ENCODE measurements around the gene FAM3D.

Gene FAM3D

DNA sequence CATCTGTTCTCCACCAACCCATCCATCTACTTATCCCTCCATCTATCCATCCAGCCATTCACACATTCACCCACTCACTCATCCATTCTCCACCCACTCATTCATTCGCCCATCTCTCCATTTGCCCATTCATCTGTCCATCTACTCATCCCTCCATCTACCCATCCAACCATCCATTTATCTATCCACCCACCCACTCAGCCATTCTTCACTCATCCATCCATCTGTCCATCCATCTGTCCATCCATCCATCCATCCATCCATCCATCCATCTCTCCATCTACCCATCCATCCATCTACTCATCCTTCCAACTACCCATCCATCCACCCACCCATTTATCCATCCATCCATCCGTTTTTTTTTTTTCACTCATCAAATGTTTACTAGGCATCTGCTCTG, 13.9 kb downstream of the FAM3D start:
- no peak for DNase-seq

DNA sequence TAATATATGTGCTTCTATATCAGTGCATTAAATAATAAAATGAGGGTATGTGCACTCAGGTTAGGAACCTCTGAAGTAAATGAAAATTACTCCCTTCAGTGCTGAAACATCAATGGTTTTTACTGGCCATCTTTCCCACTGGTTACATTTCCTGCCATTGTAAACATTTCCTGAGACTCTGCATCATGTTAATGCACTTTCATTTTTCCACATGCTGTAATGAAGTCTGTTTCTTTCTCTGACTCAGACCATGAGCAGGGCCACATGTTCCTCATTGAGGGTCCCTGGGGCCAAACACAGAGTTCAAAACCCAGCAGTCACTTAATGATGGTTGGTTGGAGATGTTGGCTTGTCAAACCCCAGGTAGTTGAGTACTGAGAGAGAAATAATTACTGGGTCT, 15.3 kb downstream of the FAM3D start:
- no peak for DNase-seq

DNA sequence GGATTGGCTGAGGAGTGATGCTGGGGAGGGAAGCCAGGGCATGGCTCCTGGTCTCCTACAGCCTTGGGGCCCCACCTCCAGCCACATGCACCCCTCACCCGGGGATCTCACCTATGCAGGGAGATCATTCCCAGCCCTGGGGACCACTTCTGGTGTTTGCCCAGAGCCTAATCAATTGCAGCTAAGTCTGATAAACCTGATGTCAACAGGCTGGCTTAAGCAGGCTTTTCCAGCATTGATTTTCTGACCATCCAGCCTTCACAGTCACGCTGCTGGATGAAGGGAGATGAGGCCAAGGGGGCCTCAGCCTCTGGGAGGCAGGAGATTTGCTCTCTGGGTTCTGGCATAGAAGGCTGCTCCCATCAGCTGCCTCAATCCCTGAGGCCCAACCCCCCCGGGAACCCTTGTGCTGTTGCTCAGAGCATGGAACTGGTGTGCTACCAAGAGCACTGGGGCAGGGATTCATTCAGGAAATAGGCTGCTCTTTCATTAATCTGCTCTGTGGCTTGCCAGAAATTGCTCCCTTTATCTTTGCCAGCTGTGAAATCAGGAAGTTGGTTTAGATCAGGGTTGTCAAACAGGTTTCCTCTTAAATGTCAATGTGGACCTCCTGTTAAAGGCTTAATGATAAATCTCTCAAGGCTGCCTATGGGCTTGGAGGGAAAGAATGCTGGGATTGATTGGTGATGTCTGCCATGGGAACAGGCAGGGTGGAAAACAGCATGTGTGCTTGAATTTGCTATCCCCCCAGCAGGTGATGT, 19.0 kb downstream of the FAM3D start:
- no peak for DNase-seq

DNA sequence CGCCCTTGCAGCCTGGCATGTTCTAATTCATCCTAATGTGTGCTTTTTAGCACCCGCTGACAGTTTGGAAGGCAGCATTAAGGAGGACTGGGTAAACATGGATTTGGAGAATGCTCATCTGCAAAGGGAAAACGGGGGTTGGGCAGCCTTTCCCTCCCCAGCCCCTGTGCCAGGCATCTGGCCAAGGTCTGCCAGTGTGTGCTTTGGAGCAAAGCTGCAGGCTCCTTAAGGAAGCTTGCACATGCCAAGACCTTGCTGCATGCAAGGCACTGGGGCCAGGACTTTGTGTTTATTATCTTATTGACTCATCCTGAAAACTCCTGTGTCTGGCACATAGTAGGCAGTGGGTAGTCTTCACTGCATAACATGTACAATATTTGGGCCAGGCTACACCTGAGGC, 20.1 kb downstream of the FAM3D start:
- DNase-seq, result no peak

DNA sequence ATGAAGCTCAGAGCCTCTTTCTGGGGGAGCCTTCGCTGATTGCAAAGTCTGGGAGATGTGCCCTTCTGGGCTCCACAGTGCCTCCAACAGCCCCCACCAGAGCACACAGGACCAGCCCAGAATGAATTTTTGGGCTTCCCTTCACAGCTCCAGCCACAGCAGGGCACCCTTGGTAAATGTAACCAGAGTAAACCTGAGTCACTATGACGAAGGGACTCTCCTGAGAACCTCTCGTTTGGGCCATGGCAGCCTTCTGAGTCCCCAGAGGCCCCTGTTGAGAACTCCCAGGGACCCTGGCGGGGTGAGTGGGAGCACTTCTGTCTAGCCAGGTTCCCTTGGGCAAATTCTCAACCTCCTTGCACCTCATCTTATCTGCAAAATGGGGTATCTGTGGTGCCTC, 20.8 kb downstream of the FAM3D start:
- DNase-seq, result no peak

DNA sequence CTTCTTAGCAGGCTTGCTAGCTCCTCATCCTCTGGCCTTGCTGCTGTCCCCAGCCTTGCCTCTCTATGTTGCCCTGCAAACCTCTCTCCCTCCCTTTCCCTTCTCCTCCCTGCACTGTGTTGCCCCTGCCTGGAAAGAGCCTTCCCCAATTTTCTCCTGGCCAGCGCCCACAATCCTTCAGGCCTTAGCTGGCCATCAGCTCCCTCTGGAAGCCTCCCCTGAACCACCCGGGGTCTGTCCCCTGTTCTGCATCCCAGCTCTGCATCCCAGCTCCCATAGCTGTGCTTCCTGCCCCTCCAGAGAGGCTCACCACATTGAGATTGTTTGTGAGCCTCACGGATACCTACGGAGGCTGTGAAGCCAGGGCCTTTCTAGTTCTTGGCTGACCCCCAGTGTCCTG, 23.7 kb downstream of the FAM3D start:
- DNase-seq, result no peak

DNA sequence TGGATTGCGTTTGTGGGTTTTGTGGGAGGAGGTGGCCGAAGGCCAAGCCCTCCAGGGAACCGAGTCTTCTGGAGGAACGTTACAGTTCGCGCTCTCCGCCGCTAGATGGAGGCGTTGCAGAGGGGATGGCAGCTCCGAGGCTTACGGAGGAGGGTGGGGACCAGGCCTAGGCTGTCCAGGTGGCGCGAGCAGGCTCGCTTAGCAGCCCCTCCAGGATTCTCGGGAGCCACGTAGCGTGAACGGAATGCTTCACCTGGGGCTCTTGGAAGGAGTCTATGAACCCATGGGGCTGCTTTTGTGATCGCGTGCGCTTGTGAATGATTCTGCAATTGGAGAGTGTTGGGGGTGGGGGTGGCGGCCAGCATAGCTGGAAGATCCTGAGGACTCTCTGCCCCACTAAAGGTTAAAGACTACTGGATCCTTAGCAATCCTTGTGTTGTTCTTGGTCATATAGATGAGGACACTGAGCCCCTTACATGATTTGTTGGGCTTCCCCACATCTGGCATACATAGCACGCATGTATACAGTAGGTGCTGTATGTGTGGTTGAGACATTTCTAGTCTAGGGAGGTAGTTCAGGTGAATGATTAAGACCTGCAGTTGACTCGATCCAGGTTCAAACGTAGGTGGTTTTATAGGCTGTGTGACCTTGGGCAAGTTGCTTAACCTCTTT, 25.7 kb downstream of the FAM3D start:
- DNase-seq, result peak; percentile 41

DNA sequence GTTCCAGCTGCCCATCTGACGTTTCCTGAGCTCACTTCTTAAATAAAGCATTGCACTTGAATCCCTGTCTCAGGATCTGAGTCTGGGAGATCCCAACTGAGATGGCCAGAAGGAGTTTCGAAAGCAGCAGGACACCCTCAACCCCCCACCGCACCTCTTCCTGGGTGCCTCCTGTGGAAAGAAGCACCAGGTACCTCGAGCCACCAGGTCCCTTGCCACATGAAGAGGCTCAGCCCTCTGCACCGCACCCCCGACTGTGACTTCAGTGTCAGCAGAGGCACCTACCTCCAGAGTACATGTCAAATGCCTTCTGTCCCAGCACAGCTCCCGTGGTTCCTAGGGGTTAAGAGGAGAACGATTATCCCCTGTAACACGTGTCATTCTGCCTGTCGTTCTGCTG, 26.7 kb downstream of the FAM3D start:
- DNase-seq, result no peak

DNA sequence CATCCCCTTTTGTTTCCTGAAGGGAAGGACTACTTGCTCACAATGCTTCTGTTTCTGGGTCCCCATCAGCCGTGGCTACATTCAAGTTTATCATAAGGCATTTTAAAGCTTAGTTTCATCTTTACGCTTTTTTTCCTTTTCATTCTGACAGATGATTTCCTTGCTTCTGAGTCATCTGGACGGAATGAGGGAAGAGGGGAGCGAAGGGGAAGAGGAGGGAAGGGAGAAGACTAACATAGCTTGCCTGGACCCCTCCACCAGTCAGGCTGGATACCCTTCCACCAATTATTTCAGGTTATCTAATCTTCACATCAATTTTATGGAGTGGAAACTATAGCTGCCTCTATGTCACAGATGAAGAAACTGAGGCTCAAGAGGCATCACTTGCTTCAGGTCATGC, 27.6 kb downstream of the FAM3D start:
- DNase-seq, result no peak

DNA sequence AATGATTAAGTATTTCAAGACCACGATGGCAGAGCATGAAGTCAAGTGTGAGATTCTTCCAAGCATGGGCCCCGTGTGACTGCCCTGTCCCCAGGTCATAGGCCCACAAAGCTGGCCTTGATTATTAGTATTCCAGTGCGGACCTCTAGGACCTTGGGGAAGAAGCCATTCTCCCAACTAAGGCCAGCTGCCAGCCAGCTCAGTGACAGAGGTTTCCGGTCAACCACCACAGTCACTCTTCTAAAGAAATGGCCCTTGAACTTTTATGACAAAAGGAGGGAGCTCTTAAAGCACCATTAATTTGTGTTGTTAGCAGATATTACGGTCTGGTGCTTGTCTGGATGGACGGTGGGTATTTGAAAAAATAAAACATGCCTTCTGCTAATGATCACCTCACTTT, 28.0 kb downstream of the FAM3D start:
- DNase-seq, result no peak

DNA sequence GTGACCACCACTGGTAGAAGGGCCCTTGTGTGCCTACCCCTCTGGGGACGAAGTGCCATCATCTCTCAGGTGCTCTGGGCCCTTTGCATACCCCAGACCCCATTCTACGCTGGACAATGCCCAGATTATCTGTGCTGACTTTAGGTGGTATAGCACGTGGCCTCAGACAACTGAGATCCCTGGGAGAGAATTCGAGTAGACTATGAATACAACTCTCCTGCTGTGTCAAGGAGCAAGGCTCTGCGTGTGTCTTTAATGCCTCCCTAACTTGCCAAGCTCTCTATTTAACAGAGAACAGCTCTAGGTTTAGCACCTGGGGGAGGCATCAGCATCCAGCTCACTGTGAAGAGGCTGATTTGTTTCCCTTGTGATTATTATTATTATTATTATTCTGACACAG, 29.1 kb downstream of the FAM3D start:
- DNase-seq, result no peak

DNA sequence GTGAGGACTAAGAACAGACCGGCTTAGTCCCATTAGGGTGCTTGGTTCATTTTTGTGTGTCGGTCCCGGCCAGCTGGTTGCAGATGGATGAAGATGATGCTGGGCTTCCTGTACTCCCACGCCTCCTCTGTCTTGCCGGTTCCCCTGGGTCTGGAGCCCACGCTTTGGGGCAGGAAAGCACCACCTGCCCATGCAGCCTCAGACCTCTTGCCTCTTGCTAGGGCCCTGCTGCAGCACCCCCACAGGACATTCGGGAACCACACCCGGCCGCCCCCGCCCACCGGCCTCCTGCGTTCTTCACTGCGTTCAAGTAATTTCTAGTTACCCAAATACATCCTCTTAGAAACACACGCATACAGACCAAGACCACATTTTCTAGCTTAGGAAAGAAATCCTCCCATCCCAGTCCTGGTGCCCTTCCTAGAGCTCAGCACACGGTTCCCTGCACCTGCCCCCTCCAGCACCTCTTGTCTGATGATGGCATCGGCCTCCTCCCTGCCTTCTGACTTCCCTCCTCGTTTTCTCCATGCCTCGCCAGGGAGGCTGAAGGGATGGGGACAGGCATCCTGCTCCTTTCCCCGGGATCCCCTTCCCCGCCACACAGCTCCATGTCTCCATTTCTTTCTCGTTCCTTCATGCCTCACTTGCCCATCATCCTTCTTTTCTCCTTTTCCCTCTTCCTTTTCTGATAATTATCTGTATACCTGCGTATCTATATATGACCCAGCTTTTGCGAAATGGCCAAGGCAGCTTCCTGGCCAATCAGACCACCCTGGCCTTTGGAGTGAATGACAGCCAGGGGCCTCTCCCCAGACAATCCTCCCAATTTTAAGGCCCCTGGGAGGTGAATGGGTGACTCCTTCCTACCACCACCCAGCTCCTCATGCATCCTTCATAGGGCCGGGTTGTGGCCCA, 30.9 kb downstream of the FAM3D start:
- DNase-seq, result no peak

DNA sequence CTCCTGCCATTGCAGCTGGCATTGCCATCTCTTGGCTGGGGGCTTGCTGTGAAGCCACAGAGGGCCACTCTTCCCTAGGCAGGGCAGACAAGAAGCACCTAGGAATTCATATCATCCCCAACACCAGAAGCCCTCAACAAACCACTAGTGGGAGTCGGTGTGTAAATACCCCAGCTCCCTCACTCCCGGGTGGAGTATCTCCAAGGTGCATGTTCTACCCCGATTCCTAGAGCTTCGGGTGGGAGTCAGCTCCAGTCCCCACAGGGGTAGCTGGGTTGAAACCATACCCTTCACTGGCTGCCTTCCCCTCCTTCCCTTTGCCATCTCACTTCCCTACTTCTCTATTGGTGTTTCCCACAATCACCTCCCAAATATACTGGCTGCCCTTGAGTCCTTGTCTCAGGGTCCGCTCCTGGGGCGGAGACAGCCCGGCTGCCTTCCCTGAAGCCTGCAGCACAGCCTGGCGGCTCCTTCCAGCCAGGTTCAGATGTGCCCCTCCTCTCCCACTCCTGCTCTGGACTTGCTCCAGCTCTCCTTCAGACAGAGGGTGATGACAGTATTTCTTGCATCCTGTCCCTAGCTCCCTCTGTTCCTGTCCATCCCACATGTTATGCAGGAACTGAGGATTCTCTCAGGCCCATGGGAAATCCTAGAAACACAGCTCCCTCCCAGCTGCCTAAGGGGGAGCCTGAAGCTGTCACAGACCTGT, 33.3 kb downstream of the FAM3D start:
- no peak for DNase-seq

DNA sequence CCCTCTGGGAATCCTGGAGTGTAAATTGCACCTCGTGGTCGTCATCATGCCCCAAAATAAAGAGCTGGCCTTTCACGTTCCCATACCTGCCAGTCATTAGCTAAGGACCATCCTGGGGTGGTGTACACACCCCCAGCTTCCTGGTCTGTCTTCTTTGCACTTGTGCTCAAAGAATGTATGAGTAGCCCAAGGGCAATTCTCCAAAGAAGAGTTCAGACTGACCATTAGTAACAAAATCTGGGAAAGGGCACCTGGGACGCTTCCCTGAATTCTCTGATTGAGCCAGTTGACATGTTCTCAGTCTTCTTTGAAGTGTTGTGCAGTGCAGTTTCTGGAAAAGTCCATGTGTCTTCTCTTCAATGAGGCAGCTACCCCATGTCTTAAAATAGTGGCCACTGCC, 34.8 kb downstream of the FAM3D start:
- DNase-seq, result no peak

DNA sequence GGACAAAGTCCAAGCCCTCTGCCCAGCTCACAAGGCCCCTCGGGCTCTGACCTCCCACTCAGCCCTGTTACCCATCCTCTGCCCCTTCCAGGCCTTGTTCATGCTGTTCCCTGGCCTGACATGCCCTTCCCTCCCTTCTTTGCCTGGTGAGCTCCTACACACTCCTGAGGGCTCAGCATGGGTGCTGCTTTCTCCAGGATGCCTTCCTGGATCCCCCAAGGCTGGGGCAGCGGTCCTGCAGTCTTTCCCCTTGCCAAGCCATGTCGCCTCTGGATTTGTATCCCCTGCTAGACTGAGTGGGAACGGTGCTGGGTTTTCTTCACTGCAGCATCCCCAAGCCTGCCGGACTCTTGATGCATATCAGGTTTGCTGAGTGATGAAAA, 35.9 kb downstream of the FAM3D start:
- DNase-seq, result no peak

DNA sequence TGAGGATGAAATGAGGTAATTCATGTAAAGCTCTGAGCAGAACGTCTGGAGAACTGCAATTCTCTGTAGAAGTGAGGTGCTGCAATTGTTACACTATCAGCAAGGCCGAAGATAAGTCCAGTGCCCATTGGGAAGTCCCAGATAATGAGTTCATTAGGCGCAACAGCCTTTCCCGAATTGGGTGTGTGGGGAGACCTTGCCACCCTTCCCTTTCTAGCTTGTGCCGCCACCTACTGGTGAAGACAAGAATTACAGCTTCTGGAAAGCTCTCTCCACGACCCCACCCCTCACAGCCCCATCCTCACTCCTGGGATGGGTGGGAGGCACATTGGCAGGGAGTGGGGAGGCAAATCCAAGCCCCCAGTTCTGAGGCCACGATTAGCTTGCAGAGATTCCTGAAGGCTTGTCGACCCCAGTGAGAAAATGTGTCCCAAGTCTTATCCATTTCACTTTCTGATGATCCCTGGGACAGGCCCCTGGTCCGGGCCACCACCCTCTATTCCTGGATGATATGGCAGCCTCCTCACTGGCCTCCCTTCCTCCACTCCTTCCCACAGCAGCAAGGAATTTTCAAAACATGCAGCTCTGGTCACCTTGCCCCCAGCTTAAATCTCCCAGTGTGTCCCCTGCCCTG, 36.4 kb downstream of the FAM3D start:
- peak; percentile 55 for DNase-seq

DNA sequence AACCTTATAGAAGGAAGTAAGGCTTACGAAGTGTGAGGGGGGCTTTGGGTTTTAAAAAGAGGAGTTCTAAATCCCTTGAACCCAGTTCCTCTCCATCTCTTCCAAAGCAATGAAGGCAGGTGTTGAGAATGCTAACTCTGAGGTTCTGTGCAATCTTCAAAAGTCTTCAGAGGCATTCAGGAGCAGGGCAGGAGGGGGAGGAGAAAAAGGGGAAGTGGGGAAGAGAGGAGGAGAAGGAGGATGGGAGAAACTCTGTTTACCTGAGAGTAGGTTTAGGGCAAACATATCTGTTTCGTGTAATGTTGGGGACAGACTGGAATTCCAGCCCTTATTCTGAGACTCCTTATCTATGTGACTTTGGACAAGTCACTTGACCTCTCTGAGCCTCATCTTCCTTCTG, 36.9 kb downstream of the FAM3D start:
- no peak for DNase-seq

DNA sequence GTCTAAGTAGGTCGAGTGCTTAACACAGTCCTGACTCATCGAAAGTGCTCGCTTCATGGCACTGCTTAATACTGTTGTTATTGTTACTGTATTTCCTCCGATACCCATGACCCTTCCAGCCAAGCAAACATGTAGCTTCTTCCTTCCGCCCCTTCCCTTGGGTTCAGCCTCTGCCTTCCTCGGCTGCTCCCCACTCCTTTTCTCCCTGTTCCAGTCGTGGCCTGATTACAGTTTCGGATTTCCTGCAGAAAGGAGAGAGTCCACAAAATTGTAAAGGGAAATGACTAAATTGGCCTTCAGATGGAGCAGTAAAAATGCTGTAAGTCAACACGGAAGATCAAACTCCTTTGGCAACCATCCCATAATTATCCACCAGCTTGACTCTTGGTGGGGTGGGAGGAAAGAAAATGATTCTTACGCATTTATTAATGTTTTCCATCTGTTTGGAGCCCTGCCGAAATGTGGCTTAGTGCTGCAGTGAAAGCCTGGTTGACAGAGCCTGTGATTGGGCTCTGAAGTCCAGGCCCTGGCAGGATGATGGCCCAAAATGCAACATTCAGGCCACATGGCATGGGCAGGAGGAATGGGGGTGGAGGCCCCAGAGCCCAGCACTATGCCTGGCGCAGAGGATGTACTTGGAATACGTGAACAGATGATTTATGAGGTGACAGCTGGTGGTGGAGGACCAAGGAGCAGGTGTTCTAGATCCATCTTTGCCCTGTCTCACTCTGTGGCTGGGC, 37.6 kb downstream of the FAM3D start:
- DNase-seq, result no peak

DNA sequence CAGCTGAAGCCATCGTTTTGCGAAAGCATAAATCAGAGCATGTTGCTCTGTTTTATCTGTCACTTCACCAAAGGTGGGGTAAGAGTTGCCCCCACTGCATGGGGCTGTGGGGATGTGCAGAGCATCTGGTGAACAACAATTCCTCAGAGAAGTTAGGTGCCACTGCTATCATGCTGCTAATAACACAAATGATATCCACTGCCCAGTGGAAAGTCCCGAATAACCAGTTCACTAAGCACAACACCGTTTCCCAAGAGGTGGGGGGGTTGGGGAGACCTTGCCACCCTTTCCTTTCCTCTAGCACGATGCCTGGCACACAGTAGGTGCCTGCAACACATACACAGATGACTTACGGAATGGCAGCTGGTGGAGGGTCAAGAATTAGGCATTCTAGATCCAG, 38.6 kb downstream of the FAM3D start:
- no peak for DNase-seq

DNA sequence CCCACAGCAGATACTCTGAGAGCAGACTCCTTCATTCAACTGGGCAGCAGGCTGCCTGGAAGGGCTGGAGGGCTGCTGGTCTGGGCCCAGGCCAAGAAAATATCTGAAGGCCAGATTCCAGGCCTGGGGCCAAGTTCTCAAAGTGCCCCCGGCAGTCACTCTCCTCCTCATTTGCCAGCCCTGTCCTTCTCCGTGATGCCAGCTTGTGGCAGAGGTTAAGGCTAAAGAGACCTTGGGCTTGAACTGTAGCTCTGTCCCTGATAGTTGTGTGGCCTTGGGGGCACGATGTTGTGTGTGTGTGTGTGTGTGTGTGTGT, 39.0 kb downstream of the FAM3D start:
- DNase-seq, result no peak

DNA sequence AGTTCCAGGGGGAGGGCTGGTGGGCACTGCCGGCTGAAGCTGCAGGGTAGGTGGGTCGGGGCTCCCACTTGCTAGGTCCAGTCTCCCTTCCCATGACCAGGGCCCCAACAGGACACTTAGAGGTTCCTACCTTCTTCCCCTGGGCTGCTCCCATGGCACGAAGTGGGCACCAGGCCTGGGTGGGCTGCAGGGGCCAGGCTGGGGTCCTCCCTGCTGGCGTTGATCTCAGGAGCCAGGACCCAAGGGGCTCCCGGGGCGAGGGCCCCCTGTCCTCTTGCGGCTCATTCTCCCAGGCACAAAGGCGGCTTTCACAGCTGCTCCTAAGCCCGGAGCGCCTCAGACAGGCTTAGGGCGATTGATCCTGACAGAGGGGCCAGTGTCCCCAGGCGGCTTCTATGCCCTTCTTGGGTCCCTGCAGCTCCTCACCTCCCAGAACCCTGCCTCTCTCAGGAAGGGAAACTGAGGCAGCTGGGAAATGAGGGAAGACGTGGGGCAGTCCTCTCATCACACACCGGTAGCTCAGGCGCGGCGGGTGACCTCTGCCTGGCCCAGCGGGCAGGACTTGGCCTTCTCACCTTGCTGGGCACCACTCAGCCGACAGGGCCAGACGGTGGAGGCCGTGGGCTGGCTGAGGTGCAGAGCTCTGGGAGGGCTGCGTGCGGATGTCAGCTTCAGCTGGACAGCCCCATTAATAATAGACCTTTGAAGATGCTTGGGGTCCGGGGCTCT, 39.6 kb downstream of the FAM3D start:
- DNase-seq, result no peak

Data from activated CD4-positive, alpha-beta T cell treated with anti-CD3 and anti-CD28 coated beads, Interleukin-2, amount 50 U/mL, for 1 hour (primary cell).